Measurements from ENCODE around the gene ZNF337. TPM values are rescaled to one million over a fixed set of nuclear protein-coding genes. Genes with fewer than 3 reads are reported as not detected.
"Not testable (repeated sequence)": the region's sequence is repeated elsewhere in the genome, so short reads cannot be mapped to it uniquely, and the experiment has no call there.

ZNF337 gene
- total RNA-seq, 1 donor from 2014 or later = 14.1 TPM

GRCh38 chr20:25692499-25692898, 4.2 kb downstream of the ZNF337 start:
- H3K36me3 ChIP-seq = peaks cover 16% of the 10 kb centered on the region
- no peak overlapping the region for H3K4me3 ChIP-seq
- intact Hi-C loops (cut with DNase I) = no loop called here
- H3K27me3 ChIP-seq (ENCODE audit: low read depth) = no peaks in the 10 kb centered on the region
- TF ChIP-seq CTCF (IDR thresholded peaks at IDR 0.05) = no peak
- DNase-seq = no peak
- ATAC-seq = no peak
- H3K27ac ChIP-seq = no peak overlapping the region
- H3K9me3 ChIP-seq = no peaks in the 10 kb centered on the region
- H3K4me1 ChIP-seq = peaks cover 10% of the 10 kb centered on the region

DNA sequence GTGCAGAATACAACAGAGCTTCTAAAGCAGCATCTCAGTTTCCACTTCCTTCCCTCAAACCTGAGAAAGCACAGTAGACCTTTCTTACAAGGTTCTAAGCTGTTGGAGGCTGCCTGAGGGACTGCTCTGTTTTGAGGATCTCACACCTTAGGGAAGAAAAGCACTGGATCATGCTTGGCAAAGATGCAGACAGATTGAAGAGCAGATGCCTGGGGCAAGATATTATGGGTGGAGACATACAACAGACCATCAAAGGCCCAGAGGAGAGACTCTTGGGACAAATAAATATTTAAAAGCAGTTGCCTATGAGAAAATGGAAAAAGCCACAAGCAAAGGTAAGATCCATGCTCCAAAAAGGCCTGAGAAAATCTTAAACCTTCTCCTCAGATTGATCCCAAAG, 6.2 kb downstream of the ZNF337 start:
- H3K36me3 ChIP-seq = peaks cover 27% of the 10 kb centered on the region
- H3K27ac ChIP-seq = no peak overlapping the region
- no peaks in the 10 kb centered on the region for H3K9me3 ChIP-seq
- ATAC-seq (no peak), DNase-seq (no peak)
- intact Hi-C loops (cut with DNase I) = no loop called here
- H3K4me3 ChIP-seq = no peak overlapping the region
- peaks cover 2% of the 10 kb centered on the region for H3K4me1 ChIP-seq
- no peaks in the 10 kb centered on the region for H3K27me3 ChIP-seq (ENCODE audit: low read depth)
- TF ChIP-seq CTCF (IDR thresholded peaks at IDR 0.05) = no peak

DNA sequence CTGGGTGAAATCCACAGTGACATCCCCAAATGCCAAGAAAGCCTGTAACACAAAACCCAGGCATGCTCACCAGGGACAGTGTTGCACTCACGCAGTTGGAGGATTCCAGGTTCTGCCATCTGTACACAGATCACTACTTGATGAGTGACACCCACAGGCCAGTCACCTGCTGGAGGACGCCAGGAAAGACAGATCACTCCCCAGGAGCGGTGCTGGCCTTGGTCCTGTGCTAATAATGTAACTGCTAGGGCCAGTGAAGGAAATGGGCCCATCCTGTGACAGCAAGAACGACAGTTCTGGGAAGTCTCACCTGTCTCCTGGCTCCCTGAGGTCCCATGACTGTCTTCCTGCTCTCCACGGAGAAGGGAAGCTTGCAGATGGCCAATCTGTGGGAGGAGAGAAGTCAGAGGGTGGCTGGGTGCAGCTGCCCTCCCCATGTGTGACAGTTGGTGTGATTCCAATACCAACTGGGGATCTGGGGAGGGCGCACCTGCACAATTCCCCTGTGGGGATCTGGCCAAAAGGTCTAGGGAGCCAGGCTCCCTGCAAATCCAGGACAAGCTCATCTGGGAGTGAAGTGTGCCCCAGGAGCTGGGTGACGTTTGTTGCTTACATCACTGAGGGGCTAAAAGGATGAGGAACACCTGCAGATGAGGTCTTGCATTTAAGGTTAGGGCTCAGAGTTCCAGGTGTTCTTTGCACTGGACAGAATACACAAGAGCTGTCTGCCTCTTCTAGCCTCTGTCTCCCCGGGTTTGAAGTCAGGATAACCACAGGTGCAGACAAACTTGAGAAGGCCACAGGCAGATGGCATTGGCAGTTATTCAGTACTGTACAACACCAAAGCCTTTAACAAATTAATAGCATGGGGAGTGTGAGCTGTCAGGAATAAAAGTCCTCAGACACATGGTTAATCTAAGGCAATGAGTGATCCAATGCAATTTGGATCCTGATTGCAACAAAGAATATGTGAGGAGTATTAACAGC, 10.3 kb downstream of the ZNF337 start:
- intact Hi-C loops (cut with DNase I) = no loop called here
- DNase-seq = no peak

DNA sequence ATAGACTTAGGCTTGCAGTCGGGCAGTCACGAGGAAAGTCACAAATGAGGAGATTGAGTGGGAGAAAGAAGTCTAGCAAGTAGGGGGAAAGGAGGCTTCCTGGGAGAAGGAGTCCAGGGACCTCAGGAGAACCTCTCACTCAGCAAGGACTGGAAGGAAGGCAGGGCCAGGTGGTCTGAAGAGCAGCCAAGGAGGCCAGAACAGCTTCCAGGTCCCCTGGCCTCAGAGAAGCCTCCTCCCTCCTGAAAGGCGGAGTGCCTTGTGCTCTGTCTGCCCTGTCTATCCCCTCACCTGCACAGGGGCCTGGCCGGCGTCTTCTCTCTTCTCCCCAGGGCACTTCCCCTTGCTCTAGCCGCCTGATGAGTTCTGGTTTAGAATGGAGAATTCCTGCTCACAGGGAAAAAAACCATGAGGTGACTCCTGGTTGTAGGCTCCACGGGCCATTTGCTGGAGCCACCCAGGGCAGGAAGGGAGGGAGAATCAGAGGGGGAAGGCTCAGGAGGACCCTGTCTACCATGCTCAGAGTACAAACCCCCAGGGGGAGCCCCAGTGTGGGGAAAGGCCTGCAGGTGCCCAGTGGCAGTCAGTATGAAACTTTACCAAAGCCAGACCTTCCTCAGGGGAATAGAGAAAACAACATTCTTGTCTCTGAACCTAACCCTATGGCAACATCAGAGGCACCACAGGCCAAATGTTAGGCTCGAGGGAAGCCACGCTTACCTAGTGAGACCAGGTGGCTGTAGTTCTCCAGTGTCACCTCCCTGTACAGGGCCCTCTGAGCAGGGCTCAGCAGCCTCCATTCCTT, 11.2 kb downstream of the ZNF337 start:
- ATAC-seq = no peak

More for the DNA sequence above, 10.3 kb downstream of the ZNF337 start:
- no peak for ATAC-seq
- no peak overlapping the region for H3K27ac ChIP-seq
- no peaks in the 10 kb centered on the region for H3K4me1 ChIP-seq
- H3K27me3 ChIP-seq (ENCODE audit: low read depth) = no peaks in the 10 kb centered on the region
- no peak for TF ChIP-seq CTCF (IDR thresholded peaks at IDR 0.05)
- no peak overlapping the region for H3K4me3 ChIP-seq
- no peaks in the 10 kb centered on the region for H3K9me3 ChIP-seq
- peaks cover 43% of the 10 kb centered on the region for H3K36me3 ChIP-seq

GRCh38 chr20:25683826-25684225, 12.8 kb downstream of the ZNF337 start:
- not testable (repeated sequence) for ATAC-seq

More for the DNA sequence above, 11.2 kb downstream of the ZNF337 start:
- no peak for DNase-seq
- TF ChIP-seq CTCF (IDR thresholded peaks at IDR 0.05) = no peak
- no peaks in the 10 kb centered on the region for H3K4me1 ChIP-seq
- no peaks in the 10 kb centered on the region for H3K27me3 ChIP-seq (ENCODE audit: low read depth)
- no peaks in the 10 kb centered on the region for H3K9me3 ChIP-seq
- no peak overlapping the region for H3K4me3 ChIP-seq
- intact Hi-C loops (cut with DNase I) = no loop called here
- H3K36me3 ChIP-seq = peaks cover 48% of the 10 kb centered on the region
- H3K27ac ChIP-seq = no peak overlapping the region

More at GRCh38 chr20:25683826-25684225, 12.8 kb downstream of the ZNF337 start:
- H3K4me1 ChIP-seq; H3K27ac ChIP-seq; H3K9me3 ChIP-seq; DNase-seq; H3K27me3 ChIP-seq (ENCODE audit: low read depth); H3K4me3 ChIP-seq; intact Hi-C loops (cut with DNase I): not testable (repeated sequence)
- H3K36me3 ChIP-seq = peaks cover 54% of the 10 kb centered on the region

Measured in lower lobe of right lung (tissue), 2 donors.